GM18519 (cell line): ENCODE data around the gene CYP11A1.
"Not testable (repeated sequence)": the region's sequence is repeated elsewhere in the genome, so short reads cannot be mapped to it uniquely, and the experiment has no call there.

ENCODE experiments used
- ATAC-seq: cut with Tn5 transposase; IDR thresholded peaks from one replicate; pipeline ENCODE4 v1.9.1; 2021; ENCODE audit warnings: mild to moderate bottlenecking, moderate library complexity; ENCODE audit not compliant: unreplicated experiment, low FRiP score

CYP11A1 gene

DNA sequence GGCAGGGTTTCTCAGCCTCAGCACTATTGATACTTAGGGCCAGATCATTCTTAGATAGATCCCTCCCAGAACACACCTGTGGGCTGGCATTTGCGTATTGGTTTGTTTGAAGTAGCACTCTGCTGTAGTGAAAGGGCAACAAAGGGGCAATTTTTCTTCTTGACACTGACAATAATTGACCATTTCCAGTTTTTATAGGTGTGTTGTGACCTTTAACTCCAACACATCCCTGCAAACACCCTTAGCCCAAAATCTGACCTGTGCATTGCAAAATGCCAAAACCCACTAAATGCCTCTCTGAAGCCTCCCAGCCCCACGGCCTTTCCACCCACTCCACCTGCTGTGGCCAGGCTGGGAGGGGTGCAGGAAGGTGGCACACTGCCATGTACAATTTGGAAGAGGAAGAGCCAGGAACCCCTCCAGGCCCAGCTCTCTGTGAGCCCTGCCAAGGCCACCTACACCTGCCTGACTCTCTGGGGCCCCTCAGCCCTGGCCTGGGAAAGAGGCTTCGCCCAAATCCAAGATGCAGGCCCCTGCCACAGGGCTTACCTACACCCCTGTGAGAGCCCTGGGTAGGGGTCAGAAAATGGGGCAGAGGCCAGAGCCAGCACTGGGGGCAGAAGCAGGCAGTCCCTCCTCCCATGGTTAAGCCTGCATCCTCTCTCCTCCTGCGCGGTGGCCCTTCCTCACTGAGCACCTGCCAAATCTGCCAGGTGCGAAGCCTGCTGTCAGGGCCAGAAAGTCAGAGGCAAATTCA lies 9.6 kb upstream of the CYP11A1 start:
- no peak for ATAC-seq

DNA sequence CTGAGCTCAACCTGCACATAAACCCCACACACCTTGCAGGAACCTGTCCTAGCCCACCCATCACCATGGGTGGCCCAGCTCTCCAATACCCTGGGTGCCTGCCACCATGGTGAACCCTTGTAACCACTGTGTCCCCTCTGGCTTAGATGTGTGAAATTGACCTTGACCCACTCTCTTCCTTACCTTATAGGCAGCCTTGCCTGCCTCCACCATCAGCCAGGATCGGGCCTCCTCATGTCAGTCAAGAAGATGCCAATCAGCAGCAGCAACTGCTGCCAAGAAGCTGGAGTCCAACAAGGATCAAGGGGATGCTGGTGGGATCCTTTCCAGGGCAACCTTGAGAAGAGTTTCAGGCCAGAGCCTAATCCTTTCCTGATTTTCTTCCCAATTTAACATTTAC lies 8.8 kb upstream of the CYP11A1 start:
- no peak for ATAC-seq

DNA sequence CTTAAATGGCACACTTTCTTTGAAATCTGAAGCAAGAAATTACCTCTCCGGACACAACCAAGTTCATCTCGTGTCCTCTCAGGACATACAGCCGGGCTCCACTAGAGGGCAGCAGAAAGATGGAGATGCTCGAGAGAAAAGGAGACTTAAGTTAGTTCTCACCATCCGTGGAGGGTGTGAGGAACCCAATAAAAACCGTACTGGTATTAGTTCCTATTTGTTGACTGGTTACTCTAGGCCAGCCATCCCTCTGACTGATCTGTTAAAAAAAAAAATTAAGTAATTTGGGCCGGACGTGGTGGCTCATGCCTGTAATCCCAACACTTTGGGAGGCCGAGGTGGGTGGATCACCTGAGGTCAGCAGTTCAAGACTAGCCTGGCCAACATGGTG lies 7.9 kb upstream of the CYP11A1 start:
- no peak for ATAC-seq

DNA sequence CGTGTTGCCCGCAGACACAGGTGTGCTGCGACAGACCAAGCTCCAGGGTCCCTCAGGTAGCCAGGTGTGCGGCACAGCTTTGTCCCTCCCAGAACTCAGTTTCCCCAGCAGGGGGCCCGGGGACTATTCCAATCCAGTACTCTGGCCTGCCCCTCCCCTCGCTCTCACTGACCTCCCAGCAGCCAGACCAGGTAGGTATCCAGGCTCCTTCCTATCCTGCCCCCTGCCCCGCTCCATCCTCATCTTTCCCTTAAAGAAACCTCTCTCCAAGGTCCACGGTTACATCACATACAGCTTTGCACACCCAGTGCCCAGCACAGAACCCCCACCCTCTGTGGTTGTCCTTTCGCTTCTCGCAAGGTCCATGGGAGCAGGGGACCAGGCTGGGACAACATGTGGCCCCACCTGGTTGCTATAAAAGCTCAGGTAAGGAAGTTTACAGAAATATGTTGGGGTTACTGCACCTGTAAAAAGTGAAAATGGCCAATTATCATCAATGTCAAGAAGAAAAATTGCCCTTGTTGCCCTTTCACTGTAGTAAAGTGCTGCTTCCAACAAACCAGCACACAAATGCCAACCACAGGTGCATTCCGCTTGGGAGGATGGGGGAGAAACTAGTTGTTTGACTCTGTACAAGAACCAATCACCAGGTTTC lies 7.3 kb upstream of the CYP11A1 start:
- no peak for ATAC-seq

DNA sequence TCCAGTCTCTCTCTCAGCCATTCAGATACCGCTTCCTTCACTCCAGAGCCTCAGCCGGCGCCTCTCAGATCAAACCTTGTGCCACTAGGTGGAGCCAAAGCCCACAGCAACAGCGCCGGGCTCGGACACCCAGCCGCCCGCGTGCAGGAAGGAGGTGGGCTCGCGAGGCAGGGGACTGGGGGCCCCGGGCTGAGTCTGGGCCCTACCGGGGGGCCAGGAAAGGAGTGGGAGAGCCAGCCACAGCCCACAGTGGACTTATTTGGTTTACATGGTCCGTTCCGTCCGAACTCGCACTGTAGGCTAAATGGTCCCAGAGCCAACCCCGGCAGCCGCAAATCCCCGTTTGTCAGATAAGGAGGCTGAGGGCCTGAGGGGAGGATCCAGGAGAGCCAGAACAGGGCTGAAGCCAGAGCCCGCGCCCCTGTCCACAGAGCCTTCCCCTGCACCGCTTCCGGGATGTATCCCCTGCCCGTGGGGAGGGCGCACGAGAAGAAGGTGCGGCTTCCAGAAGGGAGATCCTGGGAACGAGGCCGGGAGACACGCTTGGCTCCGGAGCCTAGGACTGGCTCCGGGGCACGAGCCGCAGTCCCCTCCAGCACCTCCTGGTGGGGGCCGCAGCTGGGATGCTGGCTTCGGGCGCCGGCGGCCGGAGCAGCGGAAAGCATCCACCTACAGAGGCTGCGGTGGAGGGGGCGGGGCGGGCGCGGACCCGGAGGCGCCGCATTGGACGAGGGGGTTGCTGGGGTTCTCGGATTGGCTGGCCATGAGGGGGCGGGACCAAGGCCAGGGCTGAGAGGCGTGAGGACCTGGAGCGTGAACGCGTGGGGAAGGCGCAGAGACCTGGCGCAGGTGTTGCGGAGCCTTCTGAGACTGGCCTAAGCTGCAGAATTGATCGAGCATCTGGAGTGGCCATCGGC lies 6.5 kb upstream of the CYP11A1 start:
- ATAC-seq, result peak; percentile 37

DNA sequence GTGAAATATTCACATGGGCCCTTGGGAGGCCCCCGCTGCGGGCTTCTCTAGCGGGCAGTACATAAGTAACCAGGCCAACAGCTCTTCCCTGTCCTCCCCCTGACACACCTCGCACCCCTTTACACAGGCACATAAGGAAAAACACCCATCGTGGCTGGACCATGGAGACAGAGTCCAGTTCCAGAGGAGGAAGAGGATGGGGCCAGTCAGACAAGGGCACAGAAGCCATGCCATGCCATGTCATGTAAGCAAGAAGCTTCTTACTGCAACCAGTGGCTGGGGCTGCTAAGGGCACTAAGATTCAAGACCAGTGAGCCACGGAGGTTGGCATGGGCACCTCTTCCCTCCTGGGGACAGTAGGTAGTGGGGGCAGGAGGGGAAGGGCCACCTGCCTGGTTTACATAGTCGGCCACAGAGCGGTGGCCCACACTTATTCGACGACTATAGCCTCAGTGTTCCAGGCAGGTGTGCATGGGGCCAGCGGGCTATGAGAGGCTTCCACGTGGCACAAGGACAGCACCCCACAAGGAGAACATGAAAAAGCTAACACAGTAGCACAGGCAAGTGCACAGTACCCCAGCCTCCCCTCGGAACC lies 5.7 kb upstream of the CYP11A1 start:
- ATAC-seq, result no peak

DNA sequence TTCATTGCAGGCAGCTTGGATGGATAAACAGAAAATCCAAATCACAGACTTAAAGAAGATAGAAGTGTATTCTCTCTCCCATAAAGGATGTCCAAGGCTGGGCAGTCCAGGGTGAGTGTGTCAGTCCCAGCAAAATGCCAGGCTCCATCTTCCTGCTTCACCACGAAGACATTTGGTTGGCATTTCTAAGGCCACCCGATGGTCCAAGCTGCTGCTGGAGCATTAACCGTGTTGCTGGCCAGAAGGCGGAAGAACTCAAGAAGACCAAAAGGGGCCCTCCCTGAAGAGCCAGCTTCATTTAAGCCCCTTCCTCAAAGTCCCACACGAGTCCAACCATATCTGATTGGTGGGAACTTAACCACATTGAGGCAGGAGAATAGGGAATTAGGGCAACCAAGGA lies 3.0 kb upstream of the CYP11A1 start:
- ATAC-seq, result no peak

DNA sequence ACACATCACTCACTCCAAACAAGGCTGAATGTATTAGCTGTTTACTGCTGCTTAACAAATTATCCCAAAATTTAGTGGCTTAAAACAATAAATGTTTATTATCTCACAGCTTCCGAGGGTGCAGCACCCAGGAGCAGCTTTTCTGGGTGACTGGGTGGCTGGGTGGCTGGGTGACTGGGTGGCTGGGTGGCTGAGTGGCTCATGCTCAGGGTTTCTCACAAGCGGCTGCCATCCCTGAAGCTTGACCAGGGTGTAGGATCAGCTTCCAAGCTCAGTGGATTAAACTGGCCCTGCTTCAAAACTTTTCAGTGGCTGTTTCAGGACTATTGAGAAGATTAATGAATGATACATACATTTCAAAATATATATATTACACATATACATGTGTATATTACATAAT lies 2.3 kb upstream of the CYP11A1 start:
- no peak for ATAC-seq

- no peak for ATAC-seq
Observed at GRCh38 chr15:74369084-74369745, 1.8 kb upstream of the CYP11A1 start.

- no peak for ATAC-seq
Observed at GRCh38 chr15:74368121-74368520, 675 bp upstream of the CYP11A1 start.

- ATAC-seq, result no peak
Observed at GRCh38 chr15:74365598-74366445, 1.6 kb downstream of the CYP11A1 start.

DNA sequence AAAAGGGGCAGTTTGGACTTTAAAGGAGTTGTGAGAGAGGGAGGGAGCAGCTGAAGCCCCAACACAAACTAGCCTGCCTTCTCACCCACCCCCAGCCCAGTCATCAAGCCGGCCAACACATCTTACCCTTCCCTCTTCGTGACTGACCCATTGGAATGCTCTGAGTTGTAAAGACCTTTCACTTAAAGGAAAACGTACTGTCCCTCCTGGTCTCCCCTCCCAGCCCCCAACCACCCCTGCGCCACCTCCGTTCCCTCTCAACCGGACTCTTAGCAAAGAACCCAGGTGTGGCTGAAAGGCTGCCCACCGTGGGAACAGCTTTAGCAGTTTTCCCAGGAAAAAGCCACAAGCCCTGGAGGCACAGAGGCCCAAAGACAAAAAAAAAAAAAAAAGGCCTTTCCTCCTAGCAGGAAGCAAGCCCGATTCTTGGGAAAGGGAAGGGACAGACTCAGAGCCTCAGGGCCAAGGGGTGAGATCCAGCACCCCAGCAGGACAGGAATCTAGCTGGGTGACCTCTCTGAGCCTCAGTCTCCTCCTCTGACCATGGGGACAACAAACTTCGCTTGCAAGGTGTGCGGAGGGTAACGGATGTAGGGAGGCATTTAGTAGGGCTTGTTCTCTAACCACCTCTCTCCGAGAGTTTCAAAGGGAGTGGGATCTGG lies 2.4 kb downstream of the CYP11A1 start:
- no peak for ATAC-seq

DNA sequence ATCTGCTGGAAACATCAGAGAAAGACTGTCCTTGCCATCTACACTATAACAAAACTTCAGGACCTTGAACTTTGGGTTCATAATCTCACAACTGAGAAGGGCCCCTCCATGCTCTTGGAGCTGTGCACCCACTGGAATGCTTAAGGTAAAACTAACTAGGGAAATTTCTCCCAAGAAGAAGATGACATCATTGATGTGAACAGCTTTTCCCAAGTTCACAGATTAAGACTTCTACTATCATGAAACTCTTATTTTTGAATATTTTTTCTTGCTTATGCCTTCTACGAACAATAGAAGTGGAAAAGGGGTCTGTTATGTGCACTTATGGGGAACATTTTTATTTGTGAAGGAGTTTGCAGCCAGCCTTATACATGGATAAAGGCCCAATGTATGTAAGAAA lies 5.0 kb downstream of the CYP11A1 start:
- ATAC-seq, result no peak

DNA sequence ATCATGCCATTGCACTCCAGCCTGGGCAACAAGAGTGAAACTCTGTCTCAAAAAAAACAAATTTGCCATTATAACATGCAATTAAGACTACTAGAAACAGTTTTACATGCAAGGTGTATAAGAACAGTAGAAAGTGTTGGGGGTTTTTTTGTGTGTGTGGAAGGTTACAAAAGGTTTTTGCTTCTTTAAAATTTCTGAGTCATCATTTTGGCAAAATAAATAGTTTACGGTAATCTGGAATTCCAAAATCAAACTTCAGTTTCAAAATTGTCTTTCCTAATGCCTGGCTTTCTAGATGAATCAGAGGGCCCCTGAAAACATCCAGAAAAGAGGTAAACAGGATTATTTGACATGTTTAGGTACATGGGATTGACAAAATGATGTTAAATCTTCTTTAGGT lies 6.6 kb downstream of the CYP11A1 start:
- not testable (repeated sequence) for ATAC-seq

DNA sequence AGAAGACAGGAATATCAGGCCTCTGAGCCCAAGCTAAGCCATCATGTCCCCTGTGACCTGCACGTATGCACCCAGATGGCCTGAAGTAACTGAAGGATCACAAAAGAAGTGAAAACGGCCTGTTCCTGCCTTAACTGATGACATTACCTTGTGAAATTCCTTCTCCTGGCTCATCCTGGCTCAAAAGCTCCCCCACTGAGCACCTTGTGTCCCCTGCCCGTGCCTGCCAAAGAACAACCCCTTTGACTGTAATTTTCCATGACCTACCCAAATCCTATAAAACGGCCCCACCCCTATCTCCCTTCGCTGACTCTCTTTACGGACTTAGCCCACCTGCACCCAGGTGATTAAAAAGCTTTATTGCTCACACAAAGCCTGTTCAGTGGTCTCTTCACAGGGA lies 8.1 kb downstream of the CYP11A1 start:
- ATAC-seq, result not testable (repeated sequence)

DNA sequence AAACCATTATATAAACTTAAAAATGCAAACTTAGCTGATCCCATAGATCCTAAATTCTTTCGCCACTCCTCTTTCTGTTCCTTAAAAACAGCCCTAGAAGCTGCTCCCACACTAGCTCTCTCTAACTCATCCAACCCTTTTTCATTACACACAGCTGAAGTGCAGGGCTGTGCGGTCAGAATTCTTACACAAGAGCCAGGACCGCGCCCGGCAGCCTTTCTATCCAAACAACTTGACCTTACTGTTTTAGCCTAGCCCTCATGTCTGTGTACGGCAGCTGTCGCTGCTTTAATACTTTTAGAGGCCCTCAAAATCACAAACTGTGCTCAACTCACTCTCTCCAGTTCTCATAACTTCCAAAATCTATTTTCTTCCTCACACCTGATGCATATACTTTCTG lies 9.9 kb downstream of the CYP11A1 start:
- ATAC-seq, result not testable (repeated sequence)

DNA sequence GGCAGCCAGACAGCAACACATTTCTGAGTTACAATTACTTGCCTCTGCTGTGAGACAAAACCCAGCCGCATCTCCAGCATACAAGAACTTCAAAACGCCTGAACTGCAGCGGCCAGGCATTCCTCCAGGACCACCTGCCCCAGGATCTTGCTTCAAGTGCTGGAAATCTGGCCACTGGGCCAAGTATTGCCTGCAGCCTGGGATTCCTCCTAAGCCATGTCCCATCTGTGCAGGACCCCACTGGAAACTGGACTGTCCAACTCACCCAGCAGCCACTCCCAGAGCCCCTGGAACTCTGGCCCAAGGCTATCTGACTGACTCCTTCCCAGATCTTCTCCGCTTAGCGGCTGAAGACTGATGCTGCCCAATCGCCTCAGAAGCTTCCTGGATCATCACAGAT lies 11.4 kb downstream of the CYP11A1 start:
- ATAC-seq, result not testable (repeated sequence)

GRCh38 chr15:74353992-74354391 lies 13.5 kb downstream of the CYP11A1 start:
- not testable (repeated sequence) for ATAC-seq

DNA sequence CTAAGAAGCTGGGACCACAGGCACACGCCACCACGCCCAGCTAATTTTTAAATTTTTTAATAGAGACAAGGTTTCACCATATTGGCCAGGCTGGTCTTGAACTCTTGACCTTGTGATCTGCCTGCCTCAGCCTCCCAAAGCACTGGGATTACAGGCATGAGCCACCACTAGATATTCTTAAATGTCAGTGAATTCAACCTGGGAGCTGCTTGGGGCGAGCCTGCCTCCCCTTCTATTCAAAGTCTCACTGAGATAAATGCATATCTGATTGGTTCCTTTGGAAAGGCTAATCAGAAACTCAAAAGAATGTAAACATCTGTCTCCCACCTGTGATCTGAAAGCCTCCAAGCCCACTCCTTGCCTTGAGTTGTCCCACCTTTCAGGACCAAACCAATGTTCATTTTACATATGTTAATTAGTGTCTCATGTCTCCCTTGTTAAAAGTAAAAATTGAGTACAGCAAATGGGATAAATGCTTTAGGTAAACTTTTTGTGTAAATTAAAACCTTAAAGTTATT lies 15.0 kb downstream of the CYP11A1 start:
- no peak for ATAC-seq
